ENCODE measurements around the gene GALNT14. TPM values are rescaled to one million over a fixed set of nuclear protein-coding genes. Genes with fewer than 3 reads are reported as not detected.

Gene GALNT14
- total RNA-seq, 2 experiments from 2014 or later = 0.48 to 0.83 TPM

GRCh38 chr2:30899516-30900054 is 238.7 kb downstream of the GALNT14 start:
- ChIA-PET POLR2A (no interaction called here), CTCF (no interaction called here)
- Mint-ChIP-seq H3K4me1 (no peaks in the 10 kb centered on the region), H3K9me3 (ENCODE audit: low read depth) (no peaks in the 10 kb centered on the region), H3K27ac (no peak overlapping the region), H3K4me3 (no peak overlapping the region), H3K36me3 (ENCODE audit: low read depth) (no peaks in the 10 kb centered on the region), H3K27me3 (peaks cover 6% of the 10 kb centered on the region)
- no peak for DNase-seq
- intact Hi-C loops (cut with DNase I, micrococcal nuclease) = no loop called here
- ATAC-seq = no peak

GRCh38 chr2:30897539-30897938 is 240.7 kb downstream of the GALNT14 start:
- H3K9me3 Mint-ChIP-seq (ENCODE audit: low read depth) = no peaks in the 10 kb centered on the region
- H3K4me3 Mint-ChIP-seq = no peak overlapping the region
- no peak overlapping the region for H3K27ac Mint-ChIP-seq
- no peak for DNase-seq
- intact Hi-C loops (cut with DNase I, micrococcal nuclease) = no loop called here
- POLR2A ChIA-PET = no interaction called here
- H3K4me1 Mint-ChIP-seq = no peaks in the 10 kb centered on the region
- CTCF ChIA-PET = interaction anchor here (0.6 to 1.6 kb wide), 3 partner anchors 9 to 186 kb away, joined by 3 read pairs; no protein-coding TSS in a partner anchor
- peaks cover 6% of the 10 kb centered on the region for H3K27me3 Mint-ChIP-seq
- ATAC-seq = no peak
- H3K36me3 Mint-ChIP-seq (ENCODE audit: low read depth) = no peaks in the 10 kb centered on the region

GRCh38 chr2:30894498-30895119 is 243.6 kb downstream of the GALNT14 start:
- Mint-ChIP-seq H3K36me3 (ENCODE audit: low read depth) (no peaks in the 10 kb centered on the region), H3K4me3 (no peak overlapping the region), H3K4me1 (no peaks in the 10 kb centered on the region), H3K27me3 (peaks cover 14% of the 10 kb centered on the region), H3K27ac (no peak overlapping the region), H3K9me3 (ENCODE audit: low read depth) (no peaks in the 10 kb centered on the region)
- no peak for ATAC-seq
- DNase-seq = no peak
- CTCF ChIA-PET = interaction anchor here (0.5 to 0.7 kb wide), 2 partner anchors 395 to 843 kb away, joined by 3 read pairs; no protein-coding TSS in a partner anchor
- intact Hi-C loops (cut with DNase I, micrococcal nuclease) = no loop called here
- POLR2A ChIA-PET = interaction anchor here (0.7 kb wide), 1 partner anchor 104 kb away, joined by 4 read pairs; no protein-coding TSS in a partner anchor

- ATAC-seq = no peak
- DNase-seq = no peak
- no peaks in the 10 kb centered on the region for H3K36me3 Mint-ChIP-seq (ENCODE audit: low read depth)
- H3K4me1 Mint-ChIP-seq = no peaks in the 10 kb centered on the region
- POLR2A ChIA-PET = no interaction called here
- intact Hi-C loops (cut with DNase I, micrococcal nuclease) = no loop called here
- H3K27ac Mint-ChIP-seq = no peak overlapping the region
- no peaks in the 10 kb centered on the region for H3K9me3 Mint-ChIP-seq (ENCODE audit: low read depth)
- CTCF ChIA-PET = interaction anchor here (0.6 to 1.7 kb wide), 4 partner anchors 9 to 124 kb away, joined by 3 read pairs; no protein-coding TSS in a partner anchor
- H3K4me3 Mint-ChIP-seq = no peak overlapping the region
- peaks cover 8% of the 10 kb centered on the region for H3K27me3 Mint-ChIP-seq
These were observed 249.3 kb downstream of the GALNT14 start for GRCh38 chr2:30888852-30889409.

GRCh38 chr2:30886080-30886479 is 252.2 kb downstream of the GALNT14 start:
- Mint-ChIP-seq H3K27me3 (peaks cover 6% of the 10 kb centered on the region), H3K4me1 (no peaks in the 10 kb centered on the region), H3K9me3 (ENCODE audit: low read depth) (no peaks in the 10 kb centered on the region), H3K27ac (no peak overlapping the region), H3K4me3 (no peak overlapping the region), H3K36me3 (ENCODE audit: low read depth) (no peaks in the 10 kb centered on the region)
- ChIA-PET POLR2A (no interaction called here), CTCF (no interaction called here)
- DNase-seq = no peak
- intact Hi-C loops (cut with DNase I, micrococcal nuclease) = no loop called here
- no peak for ATAC-seq

GRCh38 chr2:30883822-30884221 is 254.4 kb downstream of the GALNT14 start:
- Mint-ChIP-seq H3K27ac (no peak overlapping the region), H3K4me3 (no peak overlapping the region), H3K4me1 (no peaks in the 10 kb centered on the region), H3K9me3 (ENCODE audit: low read depth) (no peaks in the 10 kb centered on the region), H3K36me3 (ENCODE audit: low read depth) (no peaks in the 10 kb centered on the region), H3K27me3 (peaks cover 3% of the 10 kb centered on the region)
- intact Hi-C loops (cut with DNase I, micrococcal nuclease) = no loop called here
- ATAC-seq (no peak), DNase-seq (no peak)
- ChIA-PET POLR2A (interaction anchor here (0.6 kb wide), 1 partner anchor 157 kb away, joined by 3 read pairs; no protein-coding TSS in a partner anchor), CTCF (no interaction called here)

GRCh38 chr2:30883184-30883583 is 255.1 kb downstream of the GALNT14 start:
- H3K9me3 Mint-ChIP-seq (ENCODE audit: low read depth) = no peaks in the 10 kb centered on the region
- ChIA-PET CTCF (no interaction called here), POLR2A (interaction anchor here (0.6 kb wide), 1 partner anchor 156 kb away, joined by 3 read pairs; no protein-coding TSS in a partner anchor)
- H3K4me3 Mint-ChIP-seq = no peak overlapping the region
- no peak for ATAC-seq
- no peak overlapping the region for H3K27ac Mint-ChIP-seq
- intact Hi-C loops (cut with DNase I, micrococcal nuclease) = no loop called here
- H3K27me3 Mint-ChIP-seq = peaks cover 3% of the 10 kb centered on the region
- DNase-seq = no peak
- H3K4me1 Mint-ChIP-seq = no peaks in the 10 kb centered on the region
- no peaks in the 10 kb centered on the region for H3K36me3 Mint-ChIP-seq (ENCODE audit: low read depth)

- H3K27ac Mint-ChIP-seq = no peak overlapping the region
- peaks cover 6% of the 10 kb centered on the region for H3K27me3 Mint-ChIP-seq
- no peaks in the 10 kb centered on the region for H3K4me1 Mint-ChIP-seq
These were observed 257.7 kb downstream of the GALNT14 start for GRCh38 chr2:30880516-30880915.

GRCh38 chr2:30877833-30878232 is 260.4 kb downstream of the GALNT14 start:
- Mint-ChIP-seq H3K4me1 (no peaks in the 10 kb centered on the region), H3K4me3 (no peak overlapping the region), H3K27me3 (peaks cover 10% of the 10 kb centered on the region), H3K36me3 (ENCODE audit: low read depth) (no peaks in the 10 kb centered on the region), H3K9me3 (ENCODE audit: low read depth) (peaks cover 7% of the 10 kb centered on the region), H3K27ac (no peak overlapping the region)
- DNase-seq (no peak), ATAC-seq (no peak)
- ChIA-PET CTCF (interaction anchor here (1.3 to 1.5 kb wide), 2 partner anchors 11 to 15 kb away, joined by 3 read pairs; no protein-coding TSS in a partner anchor), POLR2A (no interaction called here)
- intact Hi-C loops (cut with DNase I, micrococcal nuclease) = no loop called here

More at GRCh38 chr2:30880516-30880915, 257.7 kb downstream of the GALNT14 start:
- CTCF ChIA-PET = interaction anchor here (1.7 kb wide), 1 partner anchor 169 kb away, joined by 4 read pairs; no protein-coding TSS in a partner anchor
- intact Hi-C loops (cut with DNase I, micrococcal nuclease) = no loop called here
- Mint-ChIP-seq H3K4me3 (no peak overlapping the region), H3K36me3 (ENCODE audit: low read depth) (no peaks in the 10 kb centered on the region), H3K9me3 (ENCODE audit: low read depth) (no peaks in the 10 kb centered on the region)
- POLR2A ChIA-PET = no interaction called here
- DNase-seq (no peak), ATAC-seq (no peak)

- POLR2A ChIA-PET = interaction anchor here (0.6 kb wide), 1 partner anchor 775 kb away, joined by 4 read pairs; no protein-coding TSS in a partner anchor
- Mint-ChIP-seq H3K36me3 (ENCODE audit: low read depth) (no peaks in the 10 kb centered on the region), H3K9me3 (ENCODE audit: low read depth) (peaks cover 7% of the 10 kb centered on the region), H3K4me3 (no peak overlapping the region), H3K27me3 (peaks cover 8% of the 10 kb centered on the region), H3K27ac (no peak overlapping the region), H3K4me1 (no peaks in the 10 kb centered on the region)
- intact Hi-C loops (cut with DNase I, micrococcal nuclease) = no loop called here
- CTCF ChIA-PET = interaction anchor here (1.3 to 1.8 kb wide), 2 partner anchors 9 to 10 kb away, joined by 5 to 6 read pairs; no protein-coding TSS in a partner anchor
- ATAC-seq (no peak), DNase-seq (no peak)
These were observed 265.4 kb downstream of the GALNT14 start for GRCh38 chr2:30872797-30873196.

- Mint-ChIP-seq H3K4me3 (no peak overlapping the region), H3K27ac (no peak overlapping the region), H3K36me3 (ENCODE audit: low read depth) (no peaks in the 10 kb centered on the region), H3K27me3 (peaks cover 8% of the 10 kb centered on the region), H3K9me3 (ENCODE audit: low read depth) (peaks cover 7% of the 10 kb centered on the region), H3K4me1 (no peaks in the 10 kb centered on the region)
- no peak for ATAC-seq
- intact Hi-C loops (cut with DNase I, micrococcal nuclease) = no loop called here
- ChIA-PET CTCF (interaction anchor here (1.3 to 1.8 kb wide), 2 partner anchors 8 to 10 kb away, joined by 5 to 6 read pairs; no protein-coding TSS in a partner anchor), POLR2A (interaction anchor here (0.6 kb wide), 1 partner anchor 774 kb away, joined by 4 read pairs; no protein-coding TSS in a partner anchor)
- no peak for DNase-seq
These were observed 266.1 kb downstream of the GALNT14 start for GRCh38 chr2:30871980-30872789.
